Mammary epithelial cell (primary cell): ENCODE measurements around the gene ENTPD2.

Source experiments
- CTCF ChIP-seq, 2 donors: IDR thresholded peaks in 1 of 2; conservative IDR thresholded peaks in 1 of 2; 2 replicates each; pipeline ENCODE4 v1.5.1; 2011 to 2012; ENCODE audit warnings: inconsistent platforms in 2 of 2, low read length in 2 of 2, mild to moderate bottlenecking in 2 of 2, control low read depth in 1 of 2, low read depth in 1 of 2; ENCODE audit not compliant: insufficient read depth in 1 of 2; ENCODE audit errors: extremely low read depth in 1 of 2
- EZH2 ChIP-seq: IDR thresholded peaks from 2 replicates; pipeline ENCODE4 v1.6.1; 2012; ENCODE audit warnings: low read length, inconsistent platforms, borderline replicate concordance

DNA sequence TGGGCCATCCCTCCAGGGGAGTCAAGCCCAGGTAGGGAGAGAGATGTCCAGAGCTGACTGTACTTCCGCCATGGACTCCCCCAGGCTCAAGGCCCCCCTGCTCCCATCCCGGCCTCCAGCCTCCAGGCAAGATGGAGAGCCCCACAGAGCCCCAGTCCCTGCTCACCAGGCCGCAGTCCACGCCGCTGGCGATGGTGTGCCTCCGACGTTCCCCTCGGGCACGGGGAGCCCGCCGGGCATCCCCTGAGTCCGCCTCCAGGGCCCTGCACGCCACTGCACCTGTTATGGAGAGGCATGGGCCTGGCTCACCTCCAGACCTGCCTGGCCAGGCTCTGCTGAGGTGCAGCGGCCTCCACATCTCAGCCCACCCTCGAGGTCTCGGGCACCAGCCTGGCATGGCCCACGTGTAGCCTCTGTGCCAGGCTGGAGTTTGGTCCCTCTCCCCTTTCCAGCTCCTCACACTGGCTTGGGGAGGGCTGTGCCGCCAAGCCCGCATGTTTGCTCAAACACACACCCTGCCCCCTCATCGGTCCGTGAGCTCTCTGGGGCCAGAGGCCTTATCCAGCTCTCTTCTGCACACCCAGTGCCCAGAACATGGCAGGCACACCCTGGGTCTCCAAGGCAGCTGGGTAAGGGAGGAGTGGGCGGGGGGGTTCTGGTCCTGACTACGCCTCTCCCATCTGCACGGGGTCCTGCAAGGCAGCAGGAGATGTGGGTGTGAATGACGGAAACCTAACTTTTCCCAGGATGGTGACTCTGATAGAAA is 12.4 kb upstream of the ENTPD2 start:
- no peak for TF ChIP-seq EZH2
- no peak for TF ChIP-seq CTCF (conservative IDR thresholded peaks at IDR 0.05 in 1 of 2, IDR thresholded peaks at IDR 0.05 in 1 of 2; ENCODE audit: extremely low read depth in 1 of 2, insufficient read depth in 1 of 2, low read depth in 1 of 2, low read length in 2 of 2)
